ENCODE results near the gene PDGFD. TPM values are rescaled to one million over a fixed set of nuclear protein-coding genes. Genes with fewer than 3 reads are reported as not detected.

PDGFD gene
- total and polyA plus RNA-seq, 2 donors (not counting 3 experiments of a cell fraction or from before 2014, with no cell fraction given): 6.3 to 13.1 TPM

- TF ChIP-seq EZH2 (IDR thresholded peaks at IDR 0.05; ENCODE audit: borderline replicate concordance, low read depth, low read length, severe bottlenecking) (no peak), POLR2AphosphoS5 (IDR thresholded peaks at IDR 0.05; ENCODE audit: insufficient read depth, low read depth, low read length) (no peak), FOS (IDR thresholded peaks at IDR 0.05; ENCODE audit: borderline replicate concordance, insufficient read depth, low read length) (no peak), JUN (IDR thresholded peaks at IDR 0.05; ENCODE audit: borderline replicate concordance, insufficient read depth, insufficient read length, low read depth) (no peak), GATA2 (IDR thresholded peaks at IDR 0.05; ENCODE audit: insufficient read depth, insufficient read length, low read depth, low read length) (no peak), POLR2A (IDR thresholded peaks at IDR 0.05; ENCODE audit: low read depth, low read length) (no peak)
- TF ChIP-seq, protein P1, sequence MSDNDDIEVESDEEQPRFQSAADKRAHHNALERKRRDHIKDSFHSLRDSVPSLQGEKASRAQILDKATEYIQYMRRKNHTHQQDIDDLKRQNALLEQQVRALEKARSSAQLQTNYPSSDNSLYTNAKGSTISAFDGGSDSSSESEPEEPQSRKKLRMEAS (IDR thresholded peaks at IDR 0.05; ENCODE audit: insufficient read depth, insufficient read length): no peak
- TF ChIP-seq, protein P2, sequence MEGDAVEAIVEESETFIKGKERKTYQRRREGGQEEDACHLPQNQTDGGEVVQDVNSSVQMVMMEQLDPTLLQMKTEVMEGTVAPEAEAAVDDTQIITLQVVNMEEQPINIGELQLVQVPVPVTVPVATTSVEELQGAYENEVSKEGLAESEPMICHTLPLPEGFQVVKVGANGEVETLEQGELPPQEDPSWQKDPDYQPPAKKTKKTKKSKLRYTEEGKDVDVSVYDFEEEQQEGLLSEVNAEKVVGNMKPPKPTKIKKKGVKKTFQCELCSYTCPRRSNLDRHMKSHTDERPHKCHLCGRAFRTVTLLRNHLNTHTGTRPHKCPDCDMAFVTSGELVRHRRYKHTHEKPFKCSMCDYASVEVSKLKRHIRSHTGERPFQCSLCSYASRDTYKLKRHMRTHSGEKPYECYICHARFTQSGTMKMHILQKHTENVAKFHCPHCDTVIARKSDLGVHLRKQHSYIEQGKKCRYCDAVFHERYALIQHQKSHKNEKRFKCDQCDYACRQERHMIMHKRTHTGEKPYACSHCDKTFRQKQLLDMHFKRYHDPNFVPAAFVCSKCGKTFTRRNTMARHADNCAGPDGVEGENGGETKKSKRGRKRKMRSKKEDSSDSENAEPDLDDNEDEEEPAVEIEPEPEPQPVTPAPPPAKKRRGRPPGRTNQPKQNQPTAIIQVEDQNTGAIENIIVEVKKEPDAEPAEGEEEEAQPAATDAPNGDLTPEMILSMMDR (IDR thresholded peaks at IDR 0.05; ENCODE audit: extremely low read depth in 1 of 2, insufficient read depth in 1 of 2, low read depth in 1 of 2, low read length in 2 of 2): no peak
- FAIRE-seq: no peak
- Histone ChIP-seq H2AFZ (ENCODE audit: low read depth, low read length) (no peak overlapping the region), H3K4me2 (ENCODE audit: insufficient read depth, low read length) (no peak overlapping the region), H4K20me1 (replicated peaks; ENCODE audit: control insufficient read depth, extremely low read depth, insufficient read depth, low read length) (no peaks in the 10 kb centered on the region), H3K9me3 (replicated peaks; ENCODE audit: control insufficient read depth, insufficient read depth, low read length) (no peaks in the 10 kb centered on the region), H3K9ac (replicated peaks; ENCODE audit: extremely low read depth, insufficient read depth, low read length) (no peak overlapping the region), H3K4me3 (replicated peaks in 1 of 3; ENCODE audit: insufficient read depth in 1 of 3, low read depth in 1 of 3, low read length in 3 of 3) (no peak overlapping the region), H3K36me3 (ENCODE audit: control insufficient read depth in 2 of 2, extremely low read depth in 1 of 2, insufficient read depth in 2 of 2, low read length in 2 of 2) (no peaks in the 10 kb centered on the region), H3K27me3 (ENCODE audit: control insufficient read depth in 2 of 2, insufficient read depth in 2 of 2, low read length in 2 of 2) (no peaks in the 10 kb centered on the region), H3K27ac (ENCODE audit: insufficient read depth, low read depth, low read length) (no peak overlapping the region), H3K4me1 (ENCODE audit: control insufficient read depth, extremely low read depth, insufficient read depth, low read length) (no peaks in the 10 kb centered on the region), H3K9me1 (replicated peaks; ENCODE audit: control insufficient read depth, extremely low read depth, insufficient read depth, low read length) (no peaks in the 10 kb centered on the region), H3K79me2 (ENCODE audit: control insufficient read depth, insufficient read depth, low read length) (no peaks in the 10 kb centered on the region)
- POLR2A ChIA-PET: no interaction called here
- intact Hi-C loops (cut with micrococcal nuclease) (no loop called here), dilution Hi-C loops (cut with MboI; ENCODE audit: extremely low pct_ligation_motif_present, low sequenced_read_pairs) (no loop called here)
- DNase-seq (ENCODE audit: low read depth, low spot score): no peak
- CTCF ChIA-PET: interaction anchor here (2.1 kb wide), 1 partner anchor 10 kb away, joined by 4 read pairs; no protein-coding TSS in a partner anchor
- no TSS peak for BruUV-seq (replicated peaks)
Observed at GRCh38 chr11:103967985-103968384, 196.0 kb downstream of the PDGFD start.

Measured in endothelial cell of umbilical vein (primary cell).